SK-N-SH treated with all-trans-retinoic acid at 6 μM for 48 hours (cell line): ENCODE data around the gene IFIT5.

Experiments
- ATAC-seq: fragments of 200-7000 bp; cut with Tn5 transposase; 3 replicates; pipeline ENCODE4 v1.9.1; 2020; ENCODE audit warnings: mild to moderate bottlenecking, moderate library complexity
- CREB5 ChIP-seq: fragments of 250-450 bp; sonication (Bioruptor Pico); IDR thresholded peaks from 2 replicates; pipeline ENCODE4 v1.5.1; 2020; ENCODE audit warnings: low read depth, mild to moderate bottlenecking, moderate library complexity
- ISL1 ChIP-seq: fragments of 250-450 bp; sonication (Bioruptor Pico); IDR thresholded peaks from 2 replicates; pipeline ENCODE4 v2.1.2; 2022; ENCODE audit warnings: mild to moderate bottlenecking, moderate library complexity
- TCF4 ChIP-seq: fragments of 250-450 bp; sonication (Bioruptor Pico); IDR thresholded peaks from 2 replicates; pipeline ENCODE4 v1.8.0; 2021; ENCODE audit warnings: mild to moderate bottlenecking, moderate library complexity, borderline replicate concordance

The IFIT5 gene

GRCh38 chr10:89469517-89469916, 55.1 kb downstream of the IFIT5 start:
- TF ChIP-seq ISL1 (CRISPR knock-in tag) (0 out of 2 replicates have a peak, but pooled peaks have one; percentile 6), TCF4 (CRISPR knock-in tag) (no peak), CREB5 (CRISPR knock-in tag) (no peak)
- ATAC-seq, result no peak
